Ovary (tissue), 9 donors: Measurements from ENCODE around the gene STK38. TPM values are rescaled to one million over a fixed set of nuclear protein-coding genes. Genes with fewer than 3 reads are reported as not detected.

Source experiments
- DNase-seq, 5 donors: peaks; one replicate each; pipeline ENCODE4 v3.0.0-alpha.2; 2019 to 2020
- H3K27ac ChIP-seq, 2 donors: fragments of 200-600 bp; one replicate each; pipeline versions ENCODE4 v1.5.1 to v1.8.0; 2019 to 2022
- H3K27me3 ChIP-seq: fragments of 200-600 bp; one replicate; pipeline ENCODE4 v1.8.0; 2022
- H3K36me3 ChIP-seq: fragments of 200-600 bp; sonication (generic); one replicate; pipeline ENCODE4 v1.5.1; 2019
- H3K4me1 ChIP-seq: one replicate; pipeline ENCODE4 v1.8.1; 2013; ENCODE audit warnings: mild to moderate bottlenecking, moderate library complexity; ENCODE audit not compliant: insufficient read depth
- H3K4me3 ChIP-seq: fragments of 200-600 bp; sonication (generic); one replicate; pipeline ENCODE4 v1.5.1; 2017
- H3K9me3 ChIP-seq, 2 donors: fragments of 200-600 bp in 1 of 2; sonication (generic) in 1 of 2; one replicate each; pipeline versions ENCODE4 v1.5.1 to v1.8.1; 2013 to 2019; ENCODE audit warnings: mild to moderate bottlenecking in 1 of 2, moderate library complexity in 1 of 2
- CTCF ChIP-seq, 3 donors: fragments of 450-650 bp in 2 of 3; fragments of 200-600 bp in 1 of 3; IDR thresholded peaks; one replicate each; pipeline versions ENCODE4 v1.5.1 to v1.8.0; 2016 to 2022; ENCODE audit warnings: antibody characterized with exemption in 3 of 3, mild to moderate bottlenecking in 1 of 3
- EP300 ChIP-seq: sonication (generic); formaldehyde crosslinking; IDR thresholded peaks from one replicate; pipeline ENCODE4 v1.6.1; 2017; ENCODE audit warnings: antibody characterized with exemption
- POLR2A ChIP-seq: fragments of 450-650 bp; IDR thresholded peaks from one replicate; pipeline ENCODE4 v1.6.1; 2017; ENCODE audit warnings: antibody characterized with exemption, mild to moderate bottlenecking, moderate library complexity
- WGBS, 3 donors: extraction: QIAGEN DNeasy Blood & Tissue Kit in 1 of 3; methylation state at CpG; one replicate each; pipeline versions ENCODE4 v1.1.5 to v1.1.7; 2013 to 2017; 5-methylcytosine and 5-hydroxymethylcytosine counted together
- intact Hi-C, 4 donors: fragments of 100-400 bp; cut with DNase I; formaldehyde crosslinking; loops; one replicate each; pipeline versions ENCODE4 v1.11.0 to v1.15.1; 2022 to 2023
- polyA plus RNA-seq, 2 donors: library from polyadenylated mRNA; stranded (reverse); fragments of 200-250 nt in 1 of 2; fragments of 350-450 nt in 1 of 2; fragmentation: Illumina TruSeq in 1 of 2; extraction: RNeasy Lipid Tissue Mini Kit (QIAGEN cat#74804) in 1 of 2; gene quantifications; one replicate each; pipeline ENCODE4 v1.2.3, GENCODE V29; 2013 to 2014
- total RNA-seq, 7 donors: library from RNA; depleted of rRNA in 2 of 7; stranded (reverse); fragments of >200 nt in 2 of 7; fragmentation: NEBNext Ultra II Directional in 3 of 7; extraction: Animal tissue kit (Norgen Biotek cat#: 25700) in 3 of 7; gene quantifications; one replicate each; pipeline versions ENCODE4 v1.1.0 to v1.2.4, GENCODE V29; 2016 to 2023
- donor health status: DM: no; HTN: no; CAD: no; lungs with moderate emphysema.
- donor health status: DM: no; HTN: no; CAD: no.
- donor health status: Bipolar disorder and iron deficiency.
- donor health status: DM: yes; HTN: yes; CAD: no.
- donor health status: DM: no; HTN: no; CAD: no.
- donor health status: DM: yes; HTN: yes; CAD: no.

Gene STK38
- total and polyA plus RNA-seq, 9 donors = 8.9 to 35.4 (median 15.5) TPM

GRCh38 chr6:36469946-36470345, 77.3 kb downstream of the STK38 start:
- no peaks in the 10 kb centered on the region for H3K4me1 ChIP-seq
- H3K27me3 ChIP-seq = no peaks in the 10 kb centered on the region
- H3K27ac ChIP-seq = no peak overlapping the region
- intact Hi-C loops = no loop called here
- no peaks in the 10 kb centered on the region for H3K9me3 ChIP-seq
- no peak overlapping the region for H3K4me3 ChIP-seq
- 85 to 92% (median 87%) methylated on average over 3 of the region's 3 CpGs for WGBS, 3 donors
- no peaks in the 10 kb centered on the region for H3K36me3 ChIP-seq
- DNase-seq = no peak
- no peak for TF ChIP-seq POLR2A
- TF ChIP-seq EP300 = no peak

GRCh38 chr6:36469148-36469661, 78.1 kb downstream of the STK38 start:
- 80 to 89% (median 86%) methylated on average over 6 of the region's 6 CpGs for WGBS, 3 donors
- no peaks in the 10 kb centered on the region for H3K9me3 ChIP-seq
- H3K36me3 ChIP-seq = no peaks in the 10 kb centered on the region
- DNase-seq = no peak
- H3K4me3 ChIP-seq = no peak overlapping the region
- no peak for TF ChIP-seq CTCF (IDR thresholded peaks at IDR 0.05)
- no peak for TF ChIP-seq EP300
- no peak for TF ChIP-seq POLR2A
- intact Hi-C loops = no loop called here
- H3K27ac ChIP-seq = no peak overlapping the region
- no peaks in the 10 kb centered on the region for H3K4me1 ChIP-seq
- no peaks in the 10 kb centered on the region for H3K27me3 ChIP-seq

GRCh38 chr6:36467625-36468024, 79.7 kb downstream of the STK38 start:
- Histone ChIP-seq H3K27ac (no peak overlapping the region), H3K4me3 (no peak overlapping the region), H3K9me3 (no peaks in the 10 kb centered on the region), H3K4me1 (peaks cover 2% of the 10 kb centered on the region), H3K36me3 (no peaks in the 10 kb centered on the region), H3K27me3 (no peaks in the 10 kb centered on the region)
- no peak for DNase-seq
- WGBS, 3 donors = 94 to 95% (median 94%) methylated on average over 3 of the region's 3 CpGs
- intact Hi-C loops = no loop called here
- TF ChIP-seq POLR2A = no peak
- TF ChIP-seq EP300 = no peak
- TF ChIP-seq CTCF (IDR thresholded peaks at IDR 0.05) = no peak

- intact Hi-C loops = no loop called here
- peaks cover 3% of the 10 kb centered on the region for H3K4me1 ChIP-seq
- no peaks in the 10 kb centered on the region for H3K36me3 ChIP-seq
- DNase-seq = no peak
- WGBS, 3 donors = 28 to 59% (median 32%) methylated on average over 1 of the region's 1 CpG
- H3K4me3 ChIP-seq = no peak overlapping the region
- no peaks in the 10 kb centered on the region for H3K9me3 ChIP-seq
- no peaks in the 10 kb centered on the region for H3K27me3 ChIP-seq
- no peak overlapping the region for H3K27ac ChIP-seq
- TF ChIP-seq EP300 (no peak), POLR2A (no peak)
These were observed 83.0 kb downstream of the STK38 start for GRCh38 chr6:36464233-36464632.

GRCh38 chr6:36463676-36464075, 83.6 kb downstream of the STK38 start:
- H3K27me3 ChIP-seq = no peaks in the 10 kb centered on the region
- H3K27ac ChIP-seq = no peak overlapping the region
- TF ChIP-seq EP300 = no peak
- no peak for TF ChIP-seq POLR2A
- no peak for TF ChIP-seq CTCF (IDR thresholded peaks at IDR 0.05)
- H3K4me1 ChIP-seq = peaks cover 5% of the 10 kb centered on the region
- H3K36me3 ChIP-seq = no peaks in the 10 kb centered on the region
- intact Hi-C loops = no loop called here
- no peak for DNase-seq
- 8 to 15% (median 9%) methylated on average over 1 of the region's 1 CpG for WGBS, 3 donors
- H3K4me3 ChIP-seq = no peak overlapping the region
- H3K9me3 ChIP-seq = no peaks in the 10 kb centered on the region
